MV-4-11 (cell line): ENCODE measurements around the gene TMEM247.

Experiments used
- DNase-seq: peaks from one replicate; lab custom pipeline; 2025; lab: John Stamatoyannopoulos, UW

TMEM247 gene

GRCh38 chr2:46479265-46479664, at the start of gene TMEM247:
Gene TMEM247, plus strand, starts transcription at chr2:46479565.
- DNase-seq = no peak

GRCh38 chr2:46430413-46430812, 49.0 kb upstream of the TMEM247 start:
- DNase-seq = no peak

- no peak for DNase-seq
These were observed 48.4 kb upstream of the TMEM247 start for GRCh38 chr2:46430992-46431391.

- no peak for DNase-seq
These were observed 47.7 kb upstream of the TMEM247 start for GRCh38 chr2:46431481-46432235.

- no peak for DNase-seq
These were observed 44.5 kb upstream of the TMEM247 start for GRCh38 chr2:46434851-46435273.

GRCh38 chr2:46435353-46435752, 44.0 kb upstream of the TMEM247 start:
- peak; percentile 34 for DNase-seq

GRCh38 chr2:46435796-46436360, 43.5 kb upstream of the TMEM247 start:
- no peak for DNase-seq

- no peak for DNase-seq
These were observed 42.6 kb upstream of the TMEM247 start for GRCh38 chr2:46436800-46437199.

- no peak for DNase-seq
These were observed 41.3 kb upstream of the TMEM247 start for GRCh38 chr2:46438102-46438501.

- peak; percentile 54 for DNase-seq
These were observed 40.6 kb upstream of the TMEM247 start for GRCh38 chr2:46438794-46439193.

- DNase-seq = no peak
These were observed 39.8 kb upstream of the TMEM247 start for GRCh38 chr2:46439582-46439981.

- DNase-seq = no peak
These were observed 37.3 kb upstream of the TMEM247 start for GRCh38 chr2:46441838-46442712.

- DNase-seq = no peak
These were observed 34.6 kb upstream of the TMEM247 start for GRCh38 chr2:46444732-46445131.

- DNase-seq = no peak
These were observed 33.8 kb upstream of the TMEM247 start for GRCh38 chr2:46445556-46445955.

- DNase-seq = no peak
These were observed 32.3 kb upstream of the TMEM247 start for GRCh38 chr2:46446871-46447568.

- DNase-seq = no peak
These were observed 31.7 kb upstream of the TMEM247 start for GRCh38 chr2:46447649-46448048.

- DNase-seq = no peak
These were observed 31.3 kb upstream of the TMEM247 start for GRCh38 chr2:46448111-46448510.

GRCh38 chr2:46448641-46449040, 30.7 kb upstream of the TMEM247 start:
- DNase-seq = no peak

- no peak for DNase-seq
These were observed 29.7 kb upstream of the TMEM247 start for GRCh38 chr2:46449700-46450099.

GRCh38 chr2:46451131-46451711, 28.1 kb upstream of the TMEM247 start:
- peak; percentile 17 for DNase-seq

GRCh38 chr2:46456789-46457188, 22.6 kb upstream of the TMEM247 start:
- DNase-seq = no peak
